GM21528 (cell line): Measurements from ENCODE around the gene GIMAP6.
"Not testable (repeated sequence)": the region's sequence is repeated elsewhere in the genome, so short reads cannot be mapped to it uniquely, and the experiment has no call there.

ENCODE experiments used
- ATAC-seq: cut with Tn5 transposase; IDR thresholded peaks from one replicate; pipeline ENCODE4 v1.9.1; 2021; ENCODE audit warnings: mild to moderate bottlenecking, moderate library complexity; ENCODE audit not compliant: unreplicated experiment, low FRiP score

Gene GIMAP6

DNA sequence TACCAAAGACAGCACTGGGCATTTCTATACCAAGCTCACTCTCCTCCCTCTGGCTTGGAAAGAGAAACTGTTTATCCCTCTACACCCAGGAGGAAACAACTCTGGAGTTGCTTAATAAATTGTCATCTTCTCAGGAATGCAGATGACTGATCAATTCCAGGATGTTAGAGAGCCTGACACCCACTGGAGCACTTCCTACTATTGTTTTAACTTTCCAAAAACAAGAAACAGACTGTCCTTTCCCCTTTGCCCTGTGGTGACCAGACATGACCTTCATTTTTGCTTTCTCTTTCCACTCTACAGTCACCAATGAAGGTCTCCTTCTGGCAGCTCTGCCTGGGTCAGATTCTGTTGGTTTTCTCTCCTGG lies 45.4 kb downstream of the GIMAP6 start:
- ATAC-seq, result no peak

DNA sequence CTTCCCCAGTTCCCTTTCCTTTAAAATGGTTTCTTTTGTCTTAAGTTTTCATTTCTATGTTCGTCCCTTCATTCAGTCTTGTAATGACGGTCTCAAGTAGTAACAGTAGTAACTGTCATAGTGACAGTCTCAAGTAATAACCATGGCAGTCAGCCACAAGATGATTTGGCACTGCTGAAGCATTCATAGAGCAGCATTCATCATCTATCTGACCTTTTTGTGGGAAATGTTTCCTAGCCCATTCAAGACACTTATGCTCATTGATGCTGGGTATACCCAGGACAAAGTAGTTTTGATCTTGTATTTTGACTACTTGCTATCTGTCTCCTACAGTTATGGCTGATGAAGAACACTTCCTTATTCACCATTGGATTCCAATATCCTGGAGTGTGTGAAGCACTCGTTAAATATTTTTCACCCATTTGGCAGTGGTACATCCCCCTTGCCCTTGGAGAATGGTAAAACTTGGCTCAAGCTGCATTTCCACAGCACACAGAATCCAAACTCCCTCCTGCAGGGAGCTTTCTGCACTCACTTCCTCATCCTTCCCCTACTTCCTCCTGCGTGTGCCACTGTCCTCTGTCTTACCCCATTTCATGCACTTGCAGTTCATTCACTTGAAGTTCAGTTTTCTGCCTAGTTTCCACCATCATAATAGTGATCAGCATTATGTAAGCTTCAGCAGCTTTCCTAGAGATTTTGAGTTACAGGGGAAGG lies 46.0 kb downstream of the GIMAP6 start:
- ATAC-seq, result no peak

DNA sequence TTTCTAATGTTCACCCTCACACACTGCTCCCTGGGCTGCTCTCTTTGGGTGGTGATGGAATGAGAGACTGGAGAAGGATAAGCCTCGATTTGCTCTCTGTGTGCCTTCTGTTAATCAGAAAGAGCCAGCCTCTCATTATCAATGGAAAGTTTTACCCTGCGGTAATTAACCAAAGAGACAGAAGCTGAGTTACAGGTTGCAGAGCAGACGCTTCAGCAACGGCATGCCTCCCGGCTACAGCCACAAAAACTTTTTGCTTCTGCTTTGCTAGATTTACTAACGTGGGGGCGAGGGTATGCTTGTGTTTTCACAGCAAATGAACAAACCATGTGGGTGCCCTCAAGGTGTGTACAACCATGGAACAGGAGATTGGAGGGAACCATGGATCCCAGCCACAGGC lies 47.0 kb downstream of the GIMAP6 start:
- no peak for ATAC-seq

- no peak for ATAC-seq
Measured at GRCh38 chr7:150580638-150581394, 51.4 kb downstream of the GIMAP6 start.

DNA sequence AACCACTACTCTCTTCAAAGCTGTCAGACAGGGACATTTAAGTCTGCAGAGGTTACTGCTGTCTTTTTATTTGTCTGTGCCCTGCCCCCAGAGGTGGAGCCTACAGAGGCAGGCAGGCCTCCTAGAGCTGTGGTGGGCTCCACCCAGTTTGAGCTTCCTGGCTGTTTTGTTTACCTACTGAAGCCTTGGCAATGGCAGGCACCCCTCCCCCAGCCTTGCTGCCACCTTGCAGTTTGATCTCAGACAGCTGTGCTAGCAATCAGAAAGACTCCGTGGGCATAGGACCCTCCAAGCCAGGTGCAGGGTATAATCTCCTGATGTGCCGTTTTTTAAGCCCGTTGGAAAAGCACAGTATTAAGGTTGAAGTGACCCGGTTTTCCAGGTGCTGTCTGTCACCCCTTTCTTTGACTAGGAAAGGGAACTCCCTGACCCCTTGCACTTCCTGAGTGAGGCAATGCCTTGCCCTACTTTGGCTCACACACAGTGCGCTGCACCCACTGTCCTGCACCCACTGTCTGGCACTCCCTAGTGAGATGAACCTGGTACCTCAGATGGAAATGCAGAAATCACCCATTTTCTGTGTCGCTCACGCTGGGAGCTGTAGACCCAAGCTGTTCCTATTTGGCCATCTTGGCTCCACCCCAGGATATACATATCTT lies 52.1 kb downstream of the GIMAP6 start:
- not testable (repeated sequence) for ATAC-seq
